HT-29 (cell line): ENCODE measurements around the gene MLYCD. TPM values are rescaled to one million over a fixed set of nuclear protein-coding genes. Genes with fewer than 3 reads are reported as not detected.
A peak's percentile ranks its signal among the peaks of the same experiment; 100 is the strongest.

Source experiments
- DNase-seq: peaks from one replicate; pipeline ENCODE4 v3.0.0-alpha.2; 2015; ENCODE audit warnings: low spot score
- total RNA-seq: library from RNA; depleted of rRNA; stranded (reverse); fragments of >200 nt; shearing (Covaris generic); gene quantifications from 2 replicates; pipeline ENCODE4 v1.2.3, GENCODE V29; 2014

The MLYCD gene
- total RNA-seq, 1 experiment from 2014 or later: 3.0 TPM

DNA sequence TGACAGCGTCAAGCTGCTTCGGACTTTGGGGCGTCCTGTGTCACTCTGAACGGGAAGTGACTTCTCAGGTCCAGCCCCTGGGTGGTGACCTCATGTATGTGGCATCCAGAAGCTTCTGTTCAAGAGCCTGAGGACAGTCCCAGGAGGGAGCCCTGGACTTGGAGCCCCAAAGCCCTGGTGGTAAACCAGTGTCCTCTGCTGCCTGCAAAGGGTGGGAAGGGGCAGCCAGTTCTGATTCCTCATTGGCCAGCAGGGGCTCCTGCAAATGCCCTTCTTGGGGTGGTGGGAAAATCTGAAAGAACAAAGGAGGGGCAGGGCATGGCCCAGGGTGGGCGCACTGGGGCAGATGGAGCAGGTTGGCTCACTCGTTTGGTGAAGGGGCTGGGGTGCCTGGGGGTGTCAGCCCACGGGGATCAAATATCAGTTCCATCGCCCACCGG, 55.7 kb downstream of the MLYCD start:
- peak; percentile 70 for DNase-seq

DNA sequence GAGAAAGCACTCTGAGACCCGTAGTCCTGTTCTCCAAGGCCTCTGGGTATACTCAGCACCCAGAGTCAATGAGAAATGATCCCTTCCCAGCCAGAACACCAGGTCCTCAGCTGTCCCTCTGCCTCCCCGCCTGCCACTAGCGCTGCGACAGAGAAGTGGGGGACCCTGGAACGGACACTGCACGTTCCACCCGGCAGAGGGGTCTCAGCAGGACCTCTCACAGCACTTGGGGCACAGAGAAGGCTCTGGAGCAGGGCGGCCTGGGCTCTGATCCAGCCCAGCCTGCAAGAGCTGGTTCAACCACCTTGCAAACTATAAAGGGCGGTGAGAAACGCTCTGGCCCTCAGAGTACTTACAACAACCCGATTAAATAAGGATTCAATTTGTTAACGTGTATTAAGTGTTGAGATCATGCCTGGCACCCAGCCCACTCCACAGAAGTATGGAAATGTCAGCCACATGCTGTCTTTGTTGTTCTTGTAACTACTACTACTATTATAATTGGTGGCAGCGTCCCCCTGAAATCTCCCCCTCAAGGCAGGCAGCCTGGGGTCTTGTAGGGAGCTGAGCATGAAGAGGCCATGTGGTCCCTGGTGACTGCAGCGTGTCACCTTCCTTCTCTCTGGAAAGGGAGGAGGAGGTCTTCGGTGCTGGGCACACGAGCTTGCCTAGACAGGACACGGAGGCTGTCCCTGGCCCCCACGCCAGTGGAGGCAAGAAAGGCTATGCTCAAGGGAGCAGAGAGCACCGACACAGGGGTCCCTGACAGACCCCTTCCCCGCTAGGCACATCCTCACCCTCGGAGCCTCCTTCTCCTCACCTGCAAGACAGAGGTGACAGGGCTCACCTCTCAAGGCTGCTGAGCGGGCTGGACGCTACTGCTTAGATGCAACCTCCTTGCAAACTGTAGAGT, 56.6 kb downstream of the MLYCD start:
- no peak for DNase-seq

DNA sequence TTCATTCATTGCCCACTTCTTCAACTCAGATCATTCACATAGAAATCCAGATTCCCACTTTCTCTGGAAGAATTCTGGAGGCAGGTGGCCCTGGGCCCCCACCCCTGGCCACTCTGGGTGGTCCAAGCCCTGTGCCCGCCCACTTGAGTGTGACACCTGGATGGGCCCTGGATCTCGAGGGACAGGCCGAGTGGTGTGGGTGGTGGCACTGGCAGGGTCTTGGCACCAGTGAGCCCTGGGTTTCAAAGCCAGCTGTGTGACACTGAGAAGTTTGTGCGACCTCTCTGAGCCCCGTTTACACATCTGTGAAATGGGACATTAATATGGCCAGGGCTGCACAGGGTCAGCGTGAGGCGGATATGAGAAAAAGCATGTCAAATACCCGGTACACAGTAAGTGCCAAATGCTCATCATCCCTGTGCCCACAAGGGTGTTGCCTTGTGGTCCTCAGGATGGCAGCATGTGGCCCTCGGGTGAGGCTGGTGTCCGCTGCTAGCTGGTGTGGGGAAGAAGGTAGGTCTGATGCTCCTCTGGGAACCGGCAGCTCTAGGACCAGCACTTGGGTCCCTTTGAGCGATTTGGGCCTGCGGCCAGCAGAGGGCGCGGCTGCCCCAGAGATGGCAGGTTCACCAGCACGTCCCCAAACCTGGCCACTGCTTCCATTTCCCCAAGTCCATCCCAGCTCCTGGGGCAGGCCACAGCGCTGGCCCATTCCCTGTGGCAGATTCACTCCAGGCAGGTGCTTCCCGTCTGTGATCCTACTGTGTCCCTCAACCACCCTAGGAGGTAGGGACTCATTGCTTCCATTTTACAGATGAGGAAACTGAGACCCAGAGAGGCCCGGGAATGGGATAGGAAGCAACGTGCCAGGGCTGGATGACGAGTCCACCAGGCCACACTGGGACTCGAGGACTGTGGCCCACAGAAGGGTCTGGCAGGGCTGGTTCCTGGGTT, 57.7 kb downstream of the MLYCD start:
- DNase-seq: peak; percentile 88

DNA sequence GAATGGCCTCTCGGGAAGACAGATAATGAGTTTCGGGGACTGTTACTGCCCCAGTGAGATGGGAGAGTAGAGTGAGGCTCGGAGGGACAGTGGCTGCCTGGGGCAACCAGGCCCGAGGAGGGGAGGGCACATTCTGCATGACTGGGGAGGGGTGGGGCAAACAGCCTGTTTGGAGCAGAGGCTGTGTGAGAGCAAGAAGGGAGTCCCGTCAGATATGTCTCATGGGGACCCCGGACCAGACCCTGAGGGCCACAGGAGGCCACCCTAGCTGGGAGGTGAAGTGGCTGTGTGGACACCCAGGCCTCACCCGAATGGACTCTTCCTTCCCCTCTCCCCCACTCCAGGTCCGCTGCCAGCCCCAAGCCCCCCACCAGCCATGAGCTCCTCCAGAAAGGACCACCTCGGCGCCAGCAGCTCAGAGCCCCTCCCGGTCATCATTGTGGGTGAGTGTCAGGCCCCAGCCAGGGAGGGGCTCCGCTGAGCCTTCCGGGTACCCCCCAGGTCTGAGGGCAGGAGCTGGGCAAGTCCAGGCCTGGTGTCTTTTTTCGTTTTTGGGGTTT, 58.5 kb downstream of the MLYCD start:
- DNase-seq: no peak

DNA sequence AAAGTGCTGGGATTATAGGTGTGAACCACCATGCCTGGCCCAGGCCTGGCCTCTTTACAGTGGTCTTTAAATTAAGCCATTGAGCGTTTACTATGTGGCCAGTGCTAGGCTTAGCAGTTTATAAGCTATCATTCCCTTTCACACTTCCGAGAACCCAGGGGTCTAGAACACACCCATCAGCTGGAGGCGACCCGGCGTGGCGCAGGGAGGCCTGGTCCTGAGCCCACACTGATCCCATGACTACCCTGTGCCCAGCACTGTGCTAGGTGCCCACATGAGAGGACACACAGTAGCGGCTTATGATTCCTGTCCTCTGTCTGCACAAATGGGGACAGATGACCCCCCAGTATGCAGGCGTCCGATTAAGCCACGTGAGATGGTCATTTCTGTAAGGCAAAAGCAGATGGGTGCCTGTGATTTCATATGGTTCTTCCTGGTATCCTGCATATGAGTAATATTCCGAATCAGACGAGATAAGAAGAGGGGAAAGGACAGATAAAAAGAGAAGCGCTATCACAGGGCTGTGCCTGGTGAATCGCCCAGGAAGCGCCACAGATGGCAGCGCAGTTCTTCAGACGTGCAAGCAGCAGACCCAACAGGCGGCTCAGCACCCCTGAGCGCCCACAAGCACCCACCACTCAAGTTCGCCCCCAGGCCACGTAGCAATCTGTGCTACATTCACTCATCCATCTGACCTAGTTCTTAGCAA, 59.4 kb downstream of the MLYCD start:
- DNase-seq: no peak

DNA sequence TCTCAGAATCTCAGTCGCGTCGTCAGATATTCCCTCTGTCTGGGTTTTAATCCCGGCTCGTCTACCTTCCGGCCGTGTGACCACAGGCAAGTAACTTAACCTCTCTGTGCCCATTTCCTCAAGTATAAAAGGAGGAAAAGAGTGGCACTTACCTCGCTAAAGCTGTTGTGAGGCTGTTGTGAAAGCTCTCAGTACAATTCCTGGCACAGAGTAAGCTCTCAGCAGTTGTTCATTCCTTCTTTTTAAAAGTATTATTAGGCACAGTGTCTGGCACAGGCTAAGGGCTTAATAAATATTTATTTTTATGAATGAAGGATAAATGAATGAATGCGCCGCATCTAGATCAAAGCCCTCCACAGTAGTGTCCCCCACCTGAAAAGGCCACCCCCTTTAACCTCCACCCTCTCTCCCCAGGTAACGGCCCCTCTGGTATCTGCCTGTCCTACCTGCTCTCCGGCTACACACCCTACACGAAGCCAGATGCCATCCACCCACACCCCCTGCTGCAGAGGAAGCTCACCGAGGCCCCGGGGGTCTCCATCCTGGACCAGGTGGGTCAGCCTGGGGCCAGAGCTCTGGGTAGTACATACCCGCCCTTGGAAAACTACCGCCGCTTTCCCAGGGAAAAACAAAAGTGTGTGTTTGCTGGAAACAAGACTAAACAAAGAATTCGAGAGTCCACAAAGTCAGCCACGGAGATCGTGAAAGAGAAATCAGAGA, 60.1 kb downstream of the MLYCD start:
- DNase-seq: no peak

DNA sequence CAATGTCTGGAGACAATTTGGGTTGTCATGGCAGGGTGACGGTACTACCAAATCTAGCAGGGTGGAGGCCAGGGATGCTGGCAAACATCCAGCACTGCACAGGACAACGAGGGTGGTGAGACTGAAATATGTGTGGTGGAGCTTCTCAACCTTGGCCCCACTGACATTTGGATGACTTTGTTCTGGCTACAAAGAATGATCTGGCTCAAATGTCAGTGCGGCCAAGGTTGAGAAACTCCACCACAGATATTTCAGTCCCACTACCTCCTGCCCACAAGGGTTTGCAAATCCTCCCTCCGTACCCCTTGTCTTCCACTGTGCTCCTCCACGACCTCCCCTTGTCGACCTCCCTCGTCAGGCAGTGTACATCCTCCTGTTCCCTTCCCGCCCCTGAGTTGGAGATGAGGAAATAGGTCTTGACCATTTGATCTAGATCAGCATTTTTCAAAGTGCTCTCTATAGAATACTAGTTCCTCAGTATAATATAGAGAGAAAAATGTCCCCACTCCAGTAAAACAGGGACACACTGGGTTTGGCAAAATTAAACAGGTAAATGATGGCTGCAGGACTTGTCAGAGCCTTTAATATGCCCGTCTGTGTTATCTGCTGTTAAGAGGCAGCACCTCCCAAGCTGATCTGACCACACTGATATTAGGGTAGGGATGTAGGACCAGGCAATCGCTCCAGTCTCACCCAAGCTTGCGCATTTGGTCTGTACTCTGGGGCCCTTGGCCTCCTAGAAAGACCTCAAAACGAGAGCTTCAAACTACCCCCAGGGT, 60.9 kb downstream of the MLYCD start:
- DNase-seq: no peak

DNA sequence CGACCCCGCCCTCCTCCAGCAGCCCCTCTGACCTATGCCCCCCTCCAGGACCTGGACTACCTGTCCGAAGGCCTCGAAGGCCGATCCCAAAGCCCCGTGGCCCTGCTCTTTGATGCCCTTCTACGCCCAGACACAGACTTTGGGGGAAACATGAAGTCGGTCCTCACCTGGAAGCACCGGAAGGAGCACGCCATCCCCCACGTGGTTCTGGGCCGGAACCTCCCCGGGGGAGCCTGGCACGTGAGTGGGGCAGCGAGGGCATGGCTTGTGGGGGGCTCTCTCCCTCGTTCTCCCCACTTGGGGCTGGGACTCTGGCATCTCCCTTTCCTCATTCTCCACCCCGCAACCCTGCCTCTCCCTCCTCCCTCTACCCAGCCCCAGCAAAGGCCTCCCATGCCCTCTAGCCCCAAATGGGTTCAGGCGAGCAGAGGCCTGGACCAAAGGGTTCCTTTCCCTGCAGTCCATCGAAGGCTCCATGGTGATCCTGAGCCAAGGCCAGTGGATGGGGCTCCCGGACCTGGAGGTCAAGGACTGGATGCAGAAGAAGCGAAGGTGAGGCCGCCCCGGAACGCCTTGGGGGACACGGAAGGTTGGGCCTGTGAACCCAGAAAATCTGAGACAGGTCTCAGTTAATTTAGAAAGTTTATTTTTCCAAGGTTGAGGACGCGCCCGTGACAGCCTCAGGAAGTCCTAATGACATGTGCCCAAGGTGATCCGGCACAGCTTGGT, 61.8 kb downstream of the MLYCD start:
- DNase-seq: no peak

DNA sequence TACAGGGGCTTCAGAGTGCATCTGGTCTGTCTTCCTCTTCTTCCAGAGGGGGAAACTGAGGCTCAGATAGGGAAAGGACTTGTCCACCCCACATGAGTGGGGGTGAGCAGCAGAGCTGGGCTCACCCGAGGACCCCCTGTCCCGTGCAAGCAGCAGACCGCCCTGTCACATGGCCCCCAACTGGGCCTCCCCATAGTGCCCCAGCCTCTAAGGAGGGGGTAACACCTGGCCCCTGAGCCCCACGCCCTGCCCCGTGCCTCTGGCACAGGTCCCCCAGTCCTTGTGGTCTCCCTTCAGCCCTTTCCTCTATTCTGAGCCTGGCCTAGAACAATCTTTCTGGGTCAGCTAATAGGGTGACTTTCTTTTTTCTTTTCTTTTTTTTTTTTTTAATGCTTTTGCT, 62.7 kb downstream of the MLYCD start:
- DNase-seq: no peak

DNA sequence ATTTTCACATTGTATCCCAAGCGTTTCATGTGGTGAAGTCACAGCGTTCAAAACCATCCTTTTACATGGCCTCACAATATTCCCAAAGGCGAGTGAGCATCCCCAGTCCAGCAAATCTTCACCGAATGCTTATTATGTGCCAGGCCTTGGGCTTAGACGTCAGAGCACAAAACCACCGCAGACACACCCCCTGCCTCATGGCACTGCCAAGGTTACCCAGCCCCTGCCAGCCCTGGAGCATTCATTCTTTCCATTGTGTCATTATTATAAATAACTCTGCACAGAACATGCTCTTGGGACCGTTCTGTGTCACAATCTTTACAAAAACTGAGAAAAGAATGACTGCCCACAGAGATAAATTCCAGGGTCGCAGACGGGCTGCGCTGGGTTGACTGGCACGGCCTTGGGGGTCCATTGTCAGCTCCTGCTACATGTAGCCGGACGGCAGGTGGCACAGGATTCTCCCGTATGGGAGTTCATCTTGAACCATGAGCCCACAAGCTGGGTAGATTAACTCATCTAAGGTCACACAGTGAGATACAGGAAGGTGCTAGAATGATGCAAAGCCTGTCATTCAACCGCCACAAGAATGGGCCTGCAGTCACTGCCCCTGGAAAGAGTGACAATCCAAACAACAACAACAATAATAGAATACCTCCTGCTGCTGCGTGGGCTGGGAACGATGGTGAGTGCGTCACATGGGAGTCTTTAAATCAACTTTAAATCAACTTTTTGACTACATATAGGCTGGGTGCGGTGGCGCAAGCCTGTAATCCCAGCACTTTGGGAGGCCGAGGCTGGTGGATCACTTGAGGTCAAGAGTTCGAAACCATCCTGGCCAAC, 64.6 kb downstream of the MLYCD start:
- DNase-seq: no peak

DNA sequence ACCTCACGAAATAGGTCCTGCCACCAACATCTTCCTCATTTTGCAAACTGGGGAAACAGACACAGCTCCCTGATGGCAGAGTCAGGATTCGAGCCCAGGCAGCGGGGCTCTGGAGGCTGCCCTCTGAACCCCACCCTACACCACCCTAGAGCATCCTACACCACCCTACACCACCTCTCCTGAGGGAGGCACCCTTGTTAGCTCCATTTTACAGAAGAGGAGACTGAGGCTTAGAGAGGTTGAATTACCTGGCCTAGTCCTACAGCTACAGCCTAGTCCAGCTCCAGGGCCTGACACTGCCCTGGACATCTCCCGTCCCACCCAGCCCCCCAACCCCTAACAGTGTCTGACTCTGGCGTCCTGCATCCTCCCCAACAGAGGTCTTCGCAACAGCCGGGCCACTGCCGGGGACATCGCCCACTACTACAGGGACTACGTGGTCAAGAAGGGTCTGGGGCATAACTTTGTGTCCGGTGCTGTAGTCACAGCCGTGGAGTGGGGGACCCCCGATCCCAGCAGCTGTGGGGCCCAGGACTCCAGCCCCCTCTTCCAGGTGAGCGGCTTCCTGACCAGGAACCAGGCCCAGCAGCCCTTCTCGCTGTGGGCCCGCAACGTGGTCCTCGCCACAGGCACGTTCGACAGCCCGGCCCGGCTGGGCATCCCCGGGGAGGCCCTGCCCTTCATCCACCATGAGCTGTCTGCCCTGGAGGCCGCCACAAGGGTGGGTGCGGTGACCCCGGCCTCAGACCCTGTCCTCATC, 65.9 kb downstream of the MLYCD start:
- DNase-seq: no peak

DNA sequence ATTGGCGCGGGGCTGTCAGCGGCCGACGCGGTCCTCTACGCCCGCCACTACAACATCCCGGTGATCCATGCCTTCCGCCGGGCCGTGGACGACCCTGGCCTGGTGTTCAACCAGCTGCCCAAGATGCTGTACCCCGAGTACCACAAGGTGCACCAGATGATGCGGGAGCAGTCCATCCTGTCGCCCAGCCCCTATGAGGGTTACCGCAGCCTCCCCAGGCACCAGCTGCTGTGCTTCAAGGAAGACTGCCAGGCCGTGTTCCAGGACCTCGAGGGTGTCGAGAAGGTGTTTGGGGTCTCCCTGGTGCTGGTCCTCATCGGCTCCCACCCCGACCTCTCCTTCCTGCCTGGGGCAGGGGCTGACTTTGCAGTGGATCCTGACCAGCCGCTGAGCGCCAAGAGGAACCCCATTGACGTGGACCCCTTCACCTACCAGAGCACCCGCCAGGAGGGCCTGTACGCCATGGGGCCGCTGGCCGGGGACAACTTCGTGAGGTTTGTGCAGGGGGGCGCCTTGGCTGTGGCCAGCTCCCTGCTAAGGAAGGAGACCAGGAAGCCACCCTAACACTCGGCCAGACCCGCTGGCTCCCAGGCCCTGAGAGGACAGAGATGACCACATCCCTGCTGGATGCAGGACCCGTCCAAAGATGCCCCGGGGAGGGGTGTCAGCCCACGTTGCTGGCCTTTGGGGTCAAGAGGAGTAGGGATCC, 66.7 kb downstream of the MLYCD start:
- no peak for DNase-seq

DNA sequence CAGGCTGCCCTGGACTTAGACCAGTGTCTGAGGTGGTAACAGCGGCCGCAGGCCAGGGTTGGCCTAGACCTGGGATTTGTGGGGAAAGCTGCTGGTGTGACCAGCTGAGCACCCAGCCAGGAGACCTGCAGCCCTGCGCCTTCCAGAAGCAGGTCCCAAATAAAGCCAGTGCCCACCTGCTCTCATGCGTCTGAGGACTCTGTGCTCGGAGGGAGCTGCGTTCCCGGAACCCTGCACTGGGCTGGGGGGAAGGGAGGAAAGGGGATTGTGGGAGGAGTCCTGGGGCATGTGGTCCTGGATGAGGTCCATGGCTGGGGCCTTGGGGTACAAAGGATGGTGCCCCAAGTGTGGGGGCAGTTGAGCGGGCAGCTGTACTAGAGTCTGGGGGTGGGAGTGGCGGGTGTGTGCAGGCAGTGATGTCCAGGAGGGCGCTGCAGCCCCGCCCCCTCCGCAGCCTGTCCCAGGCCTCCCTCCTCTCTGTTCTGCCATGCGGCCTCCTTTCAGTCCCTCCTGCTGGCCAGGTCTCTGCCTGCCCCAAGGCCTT, 67.3 kb downstream of the MLYCD start:
- no peak for DNase-seq

DNA sequence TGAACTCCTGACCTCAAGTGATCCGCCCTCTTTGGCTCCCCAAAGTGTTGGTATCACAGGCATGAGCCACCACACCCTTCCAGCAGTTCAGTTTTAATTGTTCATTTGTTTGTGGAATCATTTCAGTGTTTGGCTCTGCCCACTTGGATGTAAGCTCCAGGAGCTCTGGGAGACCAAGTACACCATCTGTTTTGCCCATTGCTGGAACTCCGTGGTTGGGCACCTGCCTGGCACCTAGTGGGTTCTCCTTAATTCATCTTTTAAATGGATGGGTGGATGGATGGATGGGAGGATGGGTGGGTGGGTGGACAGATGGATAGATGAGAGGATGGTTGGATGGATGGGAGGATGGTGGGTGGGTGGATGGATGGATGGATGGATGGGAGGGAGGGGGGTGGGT, 68.2 kb downstream of the MLYCD start:
- DNase-seq: no peak

DNA sequence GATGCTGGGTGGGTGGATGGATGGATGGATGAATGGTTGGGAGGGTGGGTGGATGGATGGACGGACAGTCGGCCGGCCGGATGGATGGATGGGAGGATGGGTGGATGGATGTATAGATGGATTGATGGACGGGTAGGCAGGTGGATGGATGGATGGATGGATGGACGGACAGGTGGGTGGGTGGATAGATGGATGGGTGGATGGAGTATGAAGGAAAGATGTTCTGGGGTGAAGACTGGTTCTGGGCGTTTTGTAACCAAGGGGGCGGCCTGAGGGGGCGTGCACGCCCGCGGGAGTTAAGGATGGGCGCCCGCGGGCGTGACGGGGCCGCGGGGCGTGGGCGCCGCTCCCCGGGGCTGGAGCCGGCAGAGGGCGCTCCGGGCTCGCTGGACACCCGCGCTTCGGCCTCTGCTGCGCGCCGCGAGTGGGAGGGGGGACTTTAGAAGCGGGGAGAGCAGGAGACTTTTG, 69.0 kb downstream of the MLYCD start, which contains the start of gene NECAB2:
Gene NECAB2, plus strand, starts transcription at position 407 of the 468 bp plus-strand sequence. CDS start 405 bp downstream, outside the sequence.
- peak; percentile 27 for DNase-seq

DNA sequence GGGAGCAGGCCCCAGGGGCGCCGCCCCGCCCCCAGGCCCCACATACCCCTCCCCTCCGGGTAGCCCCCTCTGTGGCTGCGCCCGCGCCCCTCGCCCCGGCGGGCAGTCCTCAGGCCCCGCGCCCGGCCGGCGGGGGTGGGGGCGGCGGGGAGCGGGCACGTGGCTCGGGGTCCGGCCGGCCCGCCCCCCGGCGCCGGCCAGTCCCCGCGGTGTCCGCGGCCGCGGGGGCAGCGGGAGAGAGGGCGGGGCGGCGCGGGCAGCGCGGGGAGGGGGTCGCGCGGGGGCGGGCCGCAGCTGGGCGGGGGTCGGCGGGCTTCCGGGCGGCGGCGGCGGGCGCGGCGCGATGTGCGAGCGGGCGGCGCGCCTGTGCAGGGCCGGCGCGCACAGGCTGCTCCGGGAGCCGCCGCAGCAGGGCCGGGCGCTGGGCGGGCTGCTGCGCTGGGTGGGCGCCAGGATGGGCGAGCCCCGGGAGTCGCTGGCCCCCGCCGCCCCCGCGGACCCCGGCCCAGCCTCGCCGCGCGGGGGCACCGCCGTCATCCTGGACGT, 69.5 kb downstream of the MLYCD start:
- no peak for DNase-seq
